BE2C (cell line): ENCODE measurements around the gene TMEM178B.

Source experiments
- DNase-seq: peaks from one replicate; pipeline ENCODE4 v3.0.0-alpha.2; 2020
- H3K27me3 ChIP-seq: fragments of 250-450 bp; sonication (Bioruptor Pico); 2 replicates; pipeline ENCODE4 v1.5.1; 2020; ENCODE audit warnings: mild to moderate bottlenecking
- H3K36me3 ChIP-seq: fragments of 250-450 bp; sonication (Bioruptor Pico); 2 replicates; pipeline ENCODE4 v1.5.1; 2020; ENCODE audit warnings: mild to moderate bottlenecking
- H3K4me1 ChIP-seq: fragments of 250-450 bp; sonication (Bioruptor Pico); 2 replicates; pipeline ENCODE4 v1.5.1; 2020
- H3K4me3 ChIP-seq: 2 replicates; pipeline ENCODE4 v1.5.1; 2011; ENCODE audit warnings: low read depth, low read length
- H3K9me3 ChIP-seq: fragments of 250-450 bp; sonication (Bioruptor Pico); 2 replicates; pipeline ENCODE4 v1.5.1; 2020
- CTCF ChIP-seq: IDR thresholded peaks from 2 replicates; pipeline ENCODE4 v1.5.1; 2012; ENCODE audit warnings: mild to moderate bottlenecking, low read depth, low read length

TMEM178B gene

GRCh38 chr7:141431140-141431479 is 357.2 kb downstream of the TMEM178B start:
- H3K4me3 ChIP-seq = no peak overlapping the region
- H3K36me3 ChIP-seq = no peaks in the 10 kb centered on the region
- H3K9me3 ChIP-seq = no peaks in the 10 kb centered on the region
- no peak for DNase-seq
- no peak for TF ChIP-seq CTCF
- H3K4me1 ChIP-seq = no peaks in the 10 kb centered on the region
- no peaks in the 10 kb centered on the region for H3K27me3 ChIP-seq

- TF ChIP-seq CTCF = no peak
- H3K9me3 ChIP-seq = no peaks in the 10 kb centered on the region
- no peaks in the 10 kb centered on the region for H3K27me3 ChIP-seq
- no peak for DNase-seq
- no peaks in the 10 kb centered on the region for H3K4me1 ChIP-seq
- H3K4me3 ChIP-seq = no peak overlapping the region
- H3K36me3 ChIP-seq = no peaks in the 10 kb centered on the region
Observed at GRCh38 chr7:141431711-141432110, 357.8 kb downstream of the TMEM178B start.

GRCh38 chr7:141433698-141434097 is 359.8 kb downstream of the TMEM178B start:
- H3K4me3 ChIP-seq = no peak overlapping the region
- H3K4me1 ChIP-seq = no peaks in the 10 kb centered on the region
- TF ChIP-seq CTCF = no peak
- H3K9me3 ChIP-seq = no peaks in the 10 kb centered on the region
- H3K27me3 ChIP-seq = no peaks in the 10 kb centered on the region
- H3K36me3 ChIP-seq = no peaks in the 10 kb centered on the region
- DNase-seq = no peak

GRCh38 chr7:141436139-141436538 is 362.3 kb downstream of the TMEM178B start:
- Histone ChIP-seq H3K36me3 (no peaks in the 10 kb centered on the region), H3K4me3 (no peak overlapping the region), H3K27me3 (no peaks in the 10 kb centered on the region), H3K4me1 (no peaks in the 10 kb centered on the region), H3K9me3 (no peaks in the 10 kb centered on the region)
- DNase-seq = no peak
- no peak for TF ChIP-seq CTCF

- Histone ChIP-seq H3K27me3 (no peaks in the 10 kb centered on the region), H3K4me1 (no peaks in the 10 kb centered on the region), H3K9me3 (no peaks in the 10 kb centered on the region), H3K36me3 (no peaks in the 10 kb centered on the region), H3K4me3 (no peak overlapping the region)
- no peak for DNase-seq
- no peak for TF ChIP-seq CTCF
Observed at GRCh38 chr7:141436575-141437075, 362.8 kb downstream of the TMEM178B start.

- no peak for TF ChIP-seq CTCF
- no peaks in the 10 kb centered on the region for H3K27me3 ChIP-seq
Observed at GRCh38 chr7:141439164-141439563, 365.3 kb downstream of the TMEM178B start.

More at GRCh38 chr7:141439164-141439563, 365.3 kb downstream of the TMEM178B start:
- DNase-seq = no peak
- no peaks in the 10 kb centered on the region for H3K36me3 ChIP-seq
- no peaks in the 10 kb centered on the region for H3K4me1 ChIP-seq
- no peaks in the 10 kb centered on the region for H3K9me3 ChIP-seq
- H3K4me3 ChIP-seq = no peak overlapping the region
